Stimulated activated CD8-positive, alpha-beta memory T cell treated with anti-CD3 and anti-CD28 coated beads, Interleukin-4, amount 100 ng/mL, for 4 hours (primary cell): Measurements from ENCODE around the gene RIN3.

Experiments
- DNase-seq, 2 donors: peaks; one replicate each; pipeline ENCODE4 v3.0.0-alpha.2; 2020; ENCODE audit warnings: low read depth in 2 of 2, low spot score in 1 of 2

Gene RIN3

DNA sequence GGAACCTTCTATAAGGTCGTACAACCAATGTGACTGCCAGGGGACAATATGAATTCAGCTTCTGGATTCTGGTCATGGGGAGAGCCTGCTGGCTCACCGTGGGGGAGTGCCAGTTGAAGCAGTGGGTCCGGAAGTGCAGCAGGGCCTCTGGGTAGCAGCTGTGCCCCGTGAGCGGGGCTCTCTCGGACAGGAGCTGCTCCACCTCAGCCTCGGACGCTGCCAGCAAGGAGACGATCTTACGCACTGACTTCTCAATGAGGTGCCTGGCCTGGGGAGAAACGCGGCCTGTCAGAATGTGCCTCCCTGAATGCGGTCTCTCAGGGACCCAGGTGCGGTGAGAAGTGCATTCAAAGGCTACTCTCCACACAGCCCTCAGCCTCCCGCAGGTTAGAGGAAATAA is 192.8 kb downstream of the RIN3 start:
- no peak for DNase-seq

DNA sequence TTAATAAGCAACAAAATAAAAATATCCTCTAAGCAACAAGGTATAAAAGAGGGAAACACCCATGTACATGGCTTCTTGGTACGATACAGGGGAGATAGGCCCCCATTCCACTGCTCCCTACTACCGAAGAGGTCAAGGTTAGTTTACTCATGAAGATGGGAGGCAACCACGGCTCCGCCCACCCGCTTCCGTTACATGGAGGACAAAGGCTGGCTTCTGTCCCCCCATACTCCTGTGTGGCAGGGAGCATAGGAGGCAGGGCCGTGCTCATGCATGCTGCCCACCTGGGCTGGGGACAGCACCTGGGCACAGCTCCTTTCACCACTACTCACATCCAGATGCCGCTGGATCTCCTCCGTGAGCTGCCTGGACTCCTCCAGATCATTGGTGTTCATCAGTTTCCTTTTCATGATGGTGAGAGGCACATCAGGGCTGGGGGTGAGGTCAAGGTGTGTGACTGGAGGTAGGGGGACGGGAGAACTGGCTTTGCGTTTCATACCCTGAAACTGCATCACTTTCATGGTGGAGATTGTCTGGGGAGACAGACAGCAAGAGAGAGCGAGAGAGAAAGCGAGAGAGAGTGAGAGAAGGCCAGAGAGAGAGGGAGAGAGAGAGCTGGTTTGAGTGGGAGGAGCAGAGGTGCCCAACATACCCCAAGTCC is 195.9 kb downstream of the RIN3 start:
- no peak for DNase-seq

DNA sequence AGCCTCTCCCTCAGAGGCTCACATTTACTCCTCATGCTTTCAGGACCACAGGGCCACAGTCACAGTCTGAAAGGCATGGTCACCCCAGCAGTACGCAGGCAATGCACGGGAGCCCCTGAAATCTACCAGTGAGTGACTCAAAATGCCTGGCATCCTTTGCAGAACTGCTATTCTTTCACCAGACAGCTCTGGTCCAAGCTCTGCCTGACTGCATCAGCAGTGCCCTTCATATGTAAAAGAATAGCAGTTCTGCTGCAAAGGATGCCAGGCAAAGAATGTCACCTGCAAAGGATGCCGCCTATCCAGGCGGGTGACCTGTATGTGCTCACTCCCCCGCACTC is 196.4 kb downstream of the RIN3 start:
- no peak for DNase-seq

- DNase-seq = no peak
Measured at GRCh38 chr14:92711976-92712653, 198.5 kb downstream of the RIN3 start.

GRCh38 chr14:92712654-92713051 is 199.1 kb downstream of the RIN3 start:
- DNase-seq = no peak

- DNase-seq = peak; percentile 44 to 82
Measured at GRCh38 chr14:92714739-92715307, 201.2 kb downstream of the RIN3 start.

DNA sequence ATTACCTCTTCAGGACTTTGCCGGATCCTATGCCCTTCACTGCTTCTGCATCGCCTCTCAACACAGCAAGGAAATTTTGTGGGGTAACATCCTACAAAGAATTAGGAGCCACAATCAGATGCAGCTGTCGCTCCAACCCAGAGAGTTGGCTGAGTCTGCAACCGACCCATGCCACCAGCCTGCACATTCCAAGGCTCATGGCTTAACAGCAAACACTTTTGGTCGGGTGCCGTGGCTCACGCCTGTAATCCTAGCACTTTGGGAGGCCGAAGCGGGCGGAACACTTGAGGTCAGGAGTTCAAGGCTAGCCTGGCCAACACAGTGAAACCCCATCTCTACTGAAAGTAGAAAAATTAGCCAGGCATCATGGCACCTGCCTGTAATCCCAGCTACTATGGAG is 202.6 kb downstream of the RIN3 start:
- DNase-seq = no peak

DNA sequence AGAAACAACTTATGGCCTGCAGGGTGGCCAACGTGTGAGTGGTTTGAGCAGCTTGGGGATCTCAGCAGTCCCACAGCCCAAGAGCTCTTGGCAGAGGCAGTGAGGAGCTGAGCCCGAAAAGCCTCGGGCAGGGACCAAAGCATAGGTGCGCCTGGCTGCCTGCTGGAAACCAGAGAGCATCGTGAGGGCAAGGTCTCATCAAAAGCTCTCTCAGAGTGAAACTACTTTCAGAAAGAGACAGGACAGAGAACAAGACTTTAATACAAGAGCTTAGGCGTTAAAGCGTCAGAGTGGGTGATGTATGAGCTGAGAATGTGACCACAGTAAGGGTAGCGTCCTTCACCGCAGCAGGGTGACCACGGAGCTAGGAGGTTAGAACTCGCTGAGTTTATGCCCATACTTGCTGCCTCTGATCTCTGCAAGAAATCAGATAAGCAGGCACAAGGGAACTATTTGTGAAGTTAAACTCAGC is 204.0 kb downstream of the RIN3 start:
- DNase-seq = no peak

GRCh38 chr14:92718664-92719063 is 205.1 kb downstream of the RIN3 start:
- DNase-seq = no peak

- no peak for DNase-seq
Measured at GRCh38 chr14:92719421-92719820, 205.8 kb downstream of the RIN3 start.

GRCh38 chr14:92719890-92720323 is 206.3 kb downstream of the RIN3 start:
- DNase-seq = no peak

DNA sequence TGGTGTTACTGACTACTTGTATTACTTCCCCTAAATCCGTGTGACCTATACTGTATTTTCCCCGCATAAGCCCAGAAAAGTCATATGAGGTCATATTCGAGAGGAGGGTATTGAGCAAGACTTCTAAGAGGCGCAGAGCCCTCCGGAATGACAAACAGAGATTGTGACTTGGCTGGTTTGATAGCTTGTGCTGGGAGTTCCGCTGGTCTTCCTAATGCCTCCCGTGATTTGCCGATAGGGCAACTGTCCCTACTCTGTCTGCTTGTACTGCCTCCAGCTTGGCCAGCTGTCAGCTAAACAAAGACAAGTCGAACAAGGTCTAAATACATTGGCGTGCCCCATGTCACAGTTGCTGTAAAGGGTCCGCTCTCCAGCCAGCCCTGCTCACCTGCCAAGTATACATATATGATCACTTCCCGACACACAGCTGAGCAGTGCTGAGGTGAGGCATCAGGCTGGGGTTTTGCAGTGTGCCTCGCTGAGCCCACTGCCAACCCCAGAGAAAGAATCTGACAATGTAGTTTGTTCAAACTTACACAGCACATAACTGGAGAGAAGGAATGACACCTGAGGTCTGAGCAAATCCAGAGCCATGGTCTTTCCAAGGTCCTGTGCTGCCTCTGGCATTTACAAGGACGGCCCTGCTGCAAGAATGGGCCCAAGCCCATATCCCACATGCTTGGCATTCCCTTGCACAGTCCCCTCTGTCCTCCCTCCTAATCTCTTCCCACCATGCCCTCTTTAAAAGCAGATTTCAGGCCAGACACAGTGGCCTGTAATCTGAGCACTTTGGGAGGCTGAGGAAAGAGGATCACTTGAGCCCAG is 211.1 kb downstream of the RIN3 start:
- DNase-seq = no peak

- DNase-seq = no peak
Measured at GRCh38 chr14:92726135-92726932, 212.8 kb downstream of the RIN3 start.

DNA sequence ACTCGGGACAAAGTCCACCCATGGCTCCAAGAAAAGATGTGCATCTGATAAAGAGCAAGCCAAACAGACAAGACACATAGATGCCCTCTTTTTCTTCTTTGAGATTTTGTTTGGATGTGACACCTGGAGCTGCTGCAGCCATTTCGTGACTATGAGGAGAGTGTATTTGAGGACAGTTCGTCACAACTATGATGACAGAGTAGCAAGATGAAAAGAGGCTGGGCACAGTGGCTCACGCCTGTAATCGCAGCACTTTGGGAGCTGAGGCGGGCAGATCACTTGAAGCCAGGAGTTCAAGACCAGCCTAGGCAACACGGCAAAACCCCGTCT is 213.3 kb downstream of the RIN3 start:
- no peak for DNase-seq

- no peak for DNase-seq
Measured at GRCh38 chr14:92728759-92729364, 215.3 kb downstream of the RIN3 start.

- DNase-seq = no peak
Measured at GRCh38 chr14:92729634-92730358, 216.2 kb downstream of the RIN3 start.

GRCh38 chr14:92731622-92732115 is 218.1 kb downstream of the RIN3 start:
- DNase-seq = no peak

DNA sequence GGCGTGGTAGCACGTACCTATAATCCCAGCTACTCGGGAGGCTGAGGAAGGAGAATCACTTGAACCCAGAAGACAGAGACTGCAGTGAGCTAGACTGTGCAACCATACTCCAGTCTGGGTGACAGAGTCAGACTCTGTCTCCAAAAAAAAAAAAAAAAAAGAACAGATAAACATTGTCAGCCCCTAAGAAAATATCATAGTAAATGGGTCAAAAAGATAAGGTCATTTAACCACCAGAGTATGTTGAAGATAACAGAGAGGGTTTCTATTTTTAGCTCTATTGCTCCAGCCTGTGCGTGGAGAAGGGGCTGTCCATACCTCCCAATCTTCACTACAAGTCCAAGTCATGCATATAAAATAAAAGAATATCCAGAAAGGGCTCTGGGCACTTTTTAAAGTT is 219.4 kb downstream of the RIN3 start:
- no peak for DNase-seq

DNA sequence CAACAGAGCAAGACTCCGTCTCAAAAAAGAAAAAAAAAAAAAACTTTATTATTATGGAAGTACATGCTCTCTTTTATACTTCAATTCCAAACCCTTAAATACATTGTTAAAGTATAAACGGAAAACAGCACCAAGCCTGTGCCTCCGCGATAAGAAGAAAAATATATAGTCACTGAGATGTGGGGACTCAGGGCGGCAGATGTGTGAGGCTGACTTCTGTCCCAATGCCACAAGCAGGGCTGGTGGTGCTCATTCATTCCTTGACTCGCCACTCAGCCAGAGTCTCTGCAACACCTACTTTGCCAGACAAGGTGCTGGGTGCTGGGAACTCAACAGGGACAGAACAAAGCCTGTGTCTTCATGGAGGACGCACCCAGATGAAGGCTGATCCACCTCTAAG is 221.0 kb downstream of the RIN3 start:
- DNase-seq = no peak

DNA sequence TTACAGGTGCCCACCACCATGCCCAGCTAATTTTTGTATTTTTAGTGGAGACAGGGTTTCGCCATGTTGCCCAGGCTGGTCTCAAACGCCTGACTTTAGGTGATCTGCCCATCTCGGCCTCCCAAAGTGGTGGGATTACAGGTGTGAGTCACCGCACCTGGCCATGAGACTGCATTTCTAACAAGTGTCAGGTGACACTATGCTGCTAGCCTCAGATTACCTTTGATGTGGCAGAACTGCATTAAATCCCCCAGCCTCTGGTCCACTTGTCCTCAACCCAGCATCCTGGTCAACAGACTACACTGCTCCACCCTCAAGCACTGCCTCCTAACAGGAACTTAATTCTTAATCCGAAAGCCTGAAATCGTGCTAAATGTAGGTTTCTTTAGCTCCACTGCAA is 221.8 kb downstream of the RIN3 start:
- DNase-seq = no peak
